GM19238 (cell line): Measurements from ENCODE around the gene DDX52.
A peak's percentile ranks its signal among the peaks of the same experiment; 100 is the strongest.
"Not testable (repeated sequence)": the region's sequence is repeated elsewhere in the genome, so short reads cannot be mapped to it uniquely, and the experiment has no call there.

Source experiments
- DNase-seq: peaks from one replicate; pipeline ENCODE4 v3.0.0; 2011; ENCODE audit warnings: low spot score; ENCODE audit not compliant: insufficient read length

The DDX52 gene, protein sequence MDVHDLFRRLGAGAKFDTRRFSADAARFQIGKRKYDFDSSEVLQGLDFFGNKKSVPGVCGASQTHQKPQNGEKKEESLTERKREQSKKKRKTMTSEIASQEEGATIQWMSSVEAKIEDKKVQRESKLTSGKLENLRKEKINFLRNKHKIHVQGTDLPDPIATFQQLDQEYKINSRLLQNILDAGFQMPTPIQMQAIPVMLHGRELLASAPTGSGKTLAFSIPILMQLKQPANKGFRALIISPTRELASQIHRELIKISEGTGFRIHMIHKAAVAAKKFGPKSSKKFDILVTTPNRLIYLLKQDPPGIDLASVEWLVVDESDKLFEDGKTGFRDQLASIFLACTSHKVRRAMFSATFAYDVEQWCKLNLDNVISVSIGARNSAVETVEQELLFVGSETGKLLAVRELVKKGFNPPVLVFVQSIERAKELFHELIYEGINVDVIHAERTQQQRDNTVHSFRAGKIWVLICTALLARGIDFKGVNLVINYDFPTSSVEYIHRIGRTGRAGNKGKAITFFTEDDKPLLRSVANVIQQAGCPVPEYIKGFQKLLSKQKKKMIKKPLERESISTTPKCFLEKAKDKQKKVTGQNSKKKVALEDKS

DNA sequence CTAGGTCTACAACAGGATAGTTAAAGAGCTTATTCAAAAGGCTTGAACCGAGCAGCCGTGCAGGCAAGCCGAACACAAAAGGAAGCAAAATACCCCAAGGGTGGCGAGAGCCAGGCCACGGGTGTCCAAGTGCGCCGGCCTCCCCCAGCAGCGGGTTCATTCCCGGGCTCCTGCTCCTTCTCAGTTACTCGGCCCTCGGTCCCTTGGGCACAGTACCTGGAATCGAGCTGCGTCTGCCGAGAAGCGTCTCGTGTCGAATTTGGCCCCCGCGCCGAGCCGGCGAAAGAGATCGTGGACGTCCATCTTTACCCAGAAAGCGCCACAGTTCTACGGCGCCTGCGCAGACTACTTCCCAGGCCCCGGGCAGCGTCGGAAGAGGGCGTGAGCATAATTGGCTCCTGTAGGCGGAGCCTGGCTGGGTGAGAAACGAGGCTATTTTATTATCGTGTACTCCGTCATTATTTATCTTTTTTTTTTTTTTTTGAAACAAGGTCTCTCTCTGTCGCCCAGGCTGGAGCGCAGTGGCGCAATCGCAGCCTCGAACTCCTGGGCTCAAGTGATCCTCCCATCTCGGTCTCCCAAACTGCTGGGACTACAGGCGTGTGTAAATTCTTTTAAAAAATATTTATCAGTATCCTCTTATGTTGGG is at the start of gene DDX52:
Gene DDX52, minus strand, starts transcription at position 329 of the 649 bp plus-strand sequence. Its CDS starts 26 bp downstream, at position 303.
- DNase-seq, result peak; percentile 79

DNA sequence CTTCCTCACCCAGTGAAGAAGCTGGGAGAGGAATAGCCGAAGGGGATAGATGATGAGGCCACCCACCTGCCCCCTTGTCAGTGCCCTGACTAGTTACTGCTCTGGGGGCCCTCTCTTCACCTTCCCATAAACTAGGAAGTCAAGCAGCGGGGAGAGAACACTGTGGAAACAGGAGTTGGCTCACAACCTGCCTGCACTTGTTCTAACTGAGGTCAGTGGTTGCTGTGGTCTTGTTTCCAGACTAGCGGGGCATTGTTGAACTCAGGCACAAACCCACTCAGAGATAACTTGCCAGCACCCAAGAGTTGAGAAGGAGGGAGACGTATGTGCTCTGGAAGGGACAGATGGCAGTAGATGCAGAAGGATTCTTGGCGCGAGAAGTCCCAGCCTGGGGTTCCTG is 48.6 kb upstream of the DDX52 start:
- no peak for DNase-seq

DNA sequence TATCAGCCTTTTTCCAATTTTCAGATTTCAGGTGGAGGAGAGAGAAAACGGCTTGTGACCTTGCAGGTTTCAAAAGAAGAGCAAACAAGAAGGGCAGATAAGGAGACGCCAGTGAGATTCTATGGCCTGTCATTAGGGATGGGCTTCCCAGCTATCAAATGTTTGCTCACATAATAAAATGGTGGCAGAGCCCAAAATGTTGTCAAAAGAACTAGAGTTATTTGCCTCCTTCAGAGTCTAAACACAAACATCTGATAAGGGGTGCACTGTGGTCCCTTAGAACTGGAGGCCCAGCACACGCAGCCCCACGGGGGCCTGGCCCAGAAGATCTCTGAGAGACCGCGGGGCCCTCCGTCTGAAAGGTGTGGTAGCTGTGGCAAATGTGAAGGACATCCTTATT is 46.1 kb upstream of the DDX52 start:
- DNase-seq, result no peak

DNA sequence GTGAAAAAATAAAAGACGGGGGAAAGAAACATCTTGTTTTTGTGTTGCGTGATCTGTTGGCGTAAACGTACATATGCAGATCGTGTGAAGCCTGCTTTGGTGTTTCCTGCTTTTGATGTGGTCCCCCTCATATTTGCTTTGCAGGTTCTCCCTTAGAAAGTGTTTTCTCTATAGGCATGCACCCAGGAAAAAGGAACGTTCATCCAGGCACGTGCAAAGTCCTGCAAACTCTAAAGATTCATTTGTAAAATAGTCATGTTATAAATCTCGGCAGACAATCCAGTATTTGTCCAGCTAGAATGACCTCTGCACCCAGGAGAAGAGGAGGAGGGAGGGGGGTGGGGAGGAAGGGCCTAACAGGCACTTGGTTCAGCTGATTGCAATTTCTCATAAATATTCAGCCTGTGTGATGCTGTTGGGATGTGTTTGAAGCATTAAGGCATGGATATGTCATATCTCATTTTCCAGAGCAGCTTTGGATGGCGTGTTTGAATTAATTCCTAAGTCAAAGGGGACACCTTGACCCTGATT is 40.3 kb upstream of the DDX52 start:
- no peak for DNase-seq

DNA sequence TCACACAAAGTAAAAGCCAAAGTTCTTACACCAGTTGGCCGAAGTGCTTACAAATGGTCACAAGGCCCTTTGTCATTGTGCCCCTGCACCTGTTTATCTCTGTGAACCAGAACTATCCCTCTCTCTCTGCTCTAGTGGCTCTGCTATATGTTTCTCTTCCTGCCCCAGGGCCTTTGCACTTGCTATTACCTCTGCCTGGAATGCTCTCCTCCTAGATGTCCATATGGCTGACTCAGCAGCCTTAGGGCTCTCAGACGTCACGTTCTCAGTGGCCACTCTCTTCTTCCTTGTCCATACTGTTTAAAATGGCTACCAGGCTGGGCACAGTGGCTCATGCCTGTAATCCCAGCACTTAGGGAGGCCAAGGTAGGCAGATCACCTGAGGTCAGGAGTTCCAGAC is 38.8 kb upstream of the DDX52 start:
- no peak for DNase-seq

DNA sequence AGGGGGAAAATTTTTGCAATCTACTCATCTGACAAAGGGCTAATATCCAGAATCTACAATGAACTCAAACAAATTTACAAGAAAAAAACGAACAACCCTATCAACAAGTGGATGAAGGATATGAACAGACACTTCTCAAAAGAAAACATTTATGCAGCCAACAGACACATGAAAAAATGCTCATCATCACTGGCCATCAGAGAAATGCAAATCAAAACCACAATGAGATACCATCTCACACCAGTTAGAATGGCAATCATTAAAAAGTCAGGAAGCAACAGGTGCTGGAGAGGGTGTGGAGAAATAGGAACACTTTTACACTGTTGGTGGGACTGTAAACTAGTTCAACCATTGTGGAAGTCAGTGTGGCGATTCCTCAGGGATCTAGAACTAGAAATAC is 36.7 kb upstream of the DDX52 start:
- DNase-seq, result not testable (repeated sequence)

DNA sequence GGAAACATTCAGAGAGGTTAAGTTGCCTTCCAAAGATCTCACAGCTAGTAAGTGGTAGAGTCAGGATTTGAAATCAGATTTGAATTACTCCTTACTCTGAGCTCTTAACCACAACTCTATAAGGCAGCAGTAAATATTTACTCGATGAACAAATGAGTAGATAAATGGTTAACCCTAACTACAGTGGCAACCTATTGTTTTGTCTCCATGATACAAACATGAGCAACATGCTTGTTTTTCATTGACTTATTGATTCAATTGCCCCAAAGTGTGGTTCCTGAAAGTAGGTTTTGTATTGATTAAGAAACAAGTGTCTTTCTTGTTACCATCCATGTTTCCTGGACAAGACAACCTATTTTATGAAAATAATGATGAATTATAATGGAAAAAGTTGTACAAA is 34.8 kb upstream of the DDX52 start:
- no peak for DNase-seq

DNA sequence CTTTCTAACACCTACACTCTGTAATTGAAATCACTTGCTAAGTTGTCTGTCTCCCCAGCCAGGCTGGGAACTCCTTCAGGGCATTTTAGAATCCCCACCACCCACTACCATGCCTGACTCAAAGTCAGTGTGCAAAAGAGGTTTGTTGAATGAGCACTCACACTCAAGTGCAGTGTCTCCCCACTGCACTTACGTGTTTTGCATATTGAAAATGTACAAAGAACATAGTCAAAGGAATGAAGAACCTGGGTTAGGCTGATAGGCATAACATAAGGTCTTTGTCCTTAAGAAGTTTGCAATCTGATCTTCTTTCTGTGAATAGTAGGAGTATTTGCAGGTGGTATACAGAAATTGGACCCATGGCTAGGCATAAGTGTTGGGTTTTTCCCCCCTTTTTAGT is 33.8 kb upstream of the DDX52 start:
- no peak for DNase-seq

DNA sequence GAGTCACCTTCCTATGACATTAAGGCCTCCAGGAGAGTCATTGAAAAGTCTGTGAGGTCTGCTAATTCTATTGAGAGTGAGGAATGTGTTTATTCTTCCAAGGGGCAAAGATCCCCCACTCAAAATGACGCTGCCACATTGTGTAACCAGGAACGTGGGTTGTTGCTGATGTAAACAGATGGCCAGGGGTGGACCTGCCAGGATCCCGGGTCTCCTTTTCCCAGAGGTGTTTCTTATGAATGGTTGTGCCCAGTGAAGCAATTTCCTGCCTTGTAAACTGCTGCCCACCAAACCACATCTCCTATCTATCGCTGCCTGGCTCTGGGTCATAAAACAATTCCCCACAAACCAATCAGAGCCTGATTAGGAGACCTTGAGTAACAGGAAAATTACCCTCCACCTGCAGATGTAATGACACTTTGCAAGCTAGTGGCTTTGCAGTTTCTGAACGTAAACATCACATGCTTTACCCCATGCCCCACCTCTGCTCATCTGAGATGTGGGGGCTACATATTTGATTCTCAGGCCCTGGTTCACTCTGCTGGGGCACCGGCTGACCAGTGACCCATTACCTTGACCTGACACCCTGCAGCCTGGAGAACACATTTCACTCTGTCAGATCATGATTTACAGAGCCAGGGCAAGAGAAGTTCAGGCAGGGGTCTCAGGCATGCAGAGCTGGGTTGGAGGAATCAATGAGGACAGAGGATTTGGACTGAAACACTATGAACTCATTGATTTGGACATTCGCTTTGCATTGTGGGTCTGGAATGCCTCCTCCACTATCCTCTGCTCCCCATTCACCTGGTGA is 33.1 kb upstream of the DDX52 start:
- no peak for DNase-seq

DNA sequence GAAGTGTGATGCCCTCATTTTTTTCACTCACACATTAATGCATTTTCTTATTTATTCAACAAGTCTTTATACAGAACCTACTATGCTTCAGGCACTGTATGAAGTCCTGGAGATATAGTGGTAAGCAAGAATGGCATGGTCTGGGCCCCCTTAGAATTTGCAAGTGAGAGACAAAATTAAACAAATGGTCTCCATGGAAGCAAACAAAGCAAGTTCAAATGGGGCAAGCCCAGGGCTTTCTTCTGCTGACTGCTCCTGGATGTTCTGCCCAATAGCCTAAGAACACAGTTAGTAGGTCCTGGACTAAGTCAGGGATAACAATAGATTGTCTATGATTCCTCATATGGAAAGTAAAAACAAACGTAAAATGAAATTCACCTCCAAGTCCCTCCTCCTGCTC is 31.3 kb upstream of the DDX52 start:
- DNase-seq, result no peak

DNA sequence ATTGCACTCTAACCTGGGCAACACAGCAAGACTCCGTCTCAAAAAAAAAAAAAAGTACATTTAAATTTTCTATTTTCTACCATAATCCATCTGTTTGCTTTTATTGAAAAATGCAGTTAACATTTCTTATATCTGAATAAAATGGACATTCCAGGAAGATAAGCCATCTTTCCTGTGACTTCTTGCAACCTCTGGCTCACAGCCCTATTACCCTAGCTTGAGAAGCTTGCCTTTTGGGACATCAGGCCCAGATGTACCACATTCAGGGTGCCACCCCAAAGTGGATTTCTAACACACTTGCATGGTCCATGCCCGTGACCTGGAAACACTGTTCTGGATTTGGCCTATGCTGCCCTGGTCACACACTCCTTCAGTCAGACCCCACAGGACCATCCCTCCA is 30.1 kb upstream of the DDX52 start:
- DNase-seq, result no peak

DNA sequence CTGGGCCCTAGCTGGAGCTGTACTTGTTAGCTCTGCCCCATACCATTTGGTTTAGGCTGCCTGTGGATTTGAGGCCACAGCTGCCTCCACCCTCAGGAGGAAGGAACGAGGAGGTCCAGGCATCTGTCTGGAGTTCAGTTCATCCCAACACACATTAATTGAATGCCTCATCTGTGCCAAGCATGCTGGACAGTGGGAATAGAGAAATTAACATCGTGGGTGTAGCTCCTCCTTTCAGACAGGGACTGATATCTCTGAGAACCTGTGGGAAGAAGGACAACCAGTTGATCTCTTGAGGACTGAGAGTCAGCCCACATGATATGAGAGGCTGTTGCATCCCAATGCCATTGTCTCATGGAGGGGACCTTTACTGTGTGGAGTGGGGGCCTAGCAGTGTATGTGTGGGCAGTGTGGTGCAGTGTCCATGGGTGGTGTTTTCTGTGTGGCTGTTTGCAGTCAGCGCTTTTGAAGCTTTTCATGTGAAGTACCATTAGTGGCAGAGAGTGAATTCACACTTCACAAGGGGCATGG is 29.4 kb upstream of the DDX52 start:
- DNase-seq, result no peak

DNA sequence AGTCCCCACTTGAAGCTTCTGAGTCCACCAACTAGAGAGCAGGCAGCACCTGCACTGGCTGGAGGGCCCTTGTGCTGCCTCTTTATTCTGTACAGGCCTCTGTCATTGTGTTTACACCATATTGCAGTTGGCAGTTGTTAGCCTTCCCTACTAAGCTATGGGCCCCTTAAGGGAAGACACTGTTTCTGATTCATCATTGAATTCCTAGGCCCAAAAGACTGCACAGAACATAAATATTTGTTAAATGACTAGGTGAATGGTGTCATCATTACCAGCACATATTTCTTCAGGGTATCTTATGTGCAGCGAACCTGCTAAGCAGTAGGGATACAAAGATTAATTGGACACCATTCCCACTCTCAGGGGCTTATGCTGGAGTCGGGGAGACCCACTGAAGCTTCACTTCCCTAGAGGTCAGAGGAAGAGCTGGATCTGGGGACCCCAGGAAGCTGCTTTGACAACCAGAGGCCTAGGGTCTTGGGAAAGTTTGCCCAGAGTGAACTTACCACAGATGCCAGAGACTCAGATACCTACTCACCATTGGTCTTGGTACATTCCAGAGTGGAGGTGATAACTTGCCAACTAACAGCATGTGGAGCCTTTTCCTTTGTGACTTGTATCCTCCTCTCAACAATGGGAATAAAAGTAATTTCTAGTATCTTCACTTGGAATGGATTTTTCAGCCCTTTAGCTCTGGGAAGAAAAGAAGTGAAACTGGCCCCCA is 28.7 kb upstream of the DDX52 start:
- DNase-seq, result no peak

DNA sequence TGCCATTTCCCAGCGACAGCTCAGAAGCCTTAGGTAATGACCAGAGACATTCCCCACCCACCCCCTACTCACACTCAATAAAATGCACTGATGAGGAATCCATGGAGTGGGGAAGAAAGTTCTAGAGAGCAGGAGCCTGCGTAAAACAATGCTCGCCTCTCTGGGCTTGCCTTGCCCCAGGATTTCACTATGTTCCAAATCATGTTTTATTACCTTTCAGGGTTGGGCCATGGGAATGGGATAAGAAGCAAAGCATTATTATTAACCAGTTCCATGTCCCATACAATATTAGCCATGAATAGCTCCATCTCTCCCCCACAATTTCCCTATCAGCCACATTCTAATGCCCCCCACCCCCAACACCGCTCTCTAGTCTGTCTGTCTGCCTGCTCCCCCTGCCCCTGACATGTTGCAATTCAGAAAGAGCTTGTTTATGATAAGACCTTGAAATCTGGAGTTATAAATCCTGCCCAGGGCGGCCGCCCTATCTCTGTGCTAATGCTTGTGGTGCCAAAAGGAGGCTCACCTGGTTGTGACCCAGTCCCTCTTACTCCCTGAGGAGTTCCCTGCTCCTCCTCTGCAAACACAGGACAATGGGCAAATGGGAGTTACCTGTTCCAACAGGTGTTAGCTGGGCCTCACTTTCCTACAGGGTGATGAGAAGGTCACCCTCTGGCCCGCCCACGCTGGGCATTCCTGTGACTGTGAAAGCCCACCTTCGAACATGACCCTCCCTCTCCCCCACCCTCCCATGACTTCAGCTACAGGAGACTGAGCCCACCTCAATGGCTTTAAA is 28.0 kb upstream of the DDX52 start:
- no peak for DNase-seq

DNA sequence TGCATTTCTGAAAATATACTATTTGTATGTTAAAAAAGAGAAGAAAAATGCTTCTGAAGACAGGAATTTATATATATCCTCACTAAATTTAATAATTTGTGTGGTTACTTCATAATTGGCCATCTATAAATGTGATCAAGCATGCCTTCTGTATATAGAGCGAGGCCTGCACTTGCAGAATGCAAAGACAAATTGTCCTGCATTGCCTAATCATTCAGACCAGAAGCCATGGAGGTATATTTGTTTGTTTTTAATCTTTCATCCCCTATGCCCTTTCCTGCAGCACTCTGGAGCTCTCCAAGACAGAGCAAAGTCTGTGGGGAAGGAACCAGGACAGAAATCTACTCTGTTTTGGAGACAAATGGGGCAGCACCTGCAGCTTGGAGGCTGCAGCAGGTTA is 23.8 kb upstream of the DDX52 start:
- no peak for DNase-seq

DNA sequence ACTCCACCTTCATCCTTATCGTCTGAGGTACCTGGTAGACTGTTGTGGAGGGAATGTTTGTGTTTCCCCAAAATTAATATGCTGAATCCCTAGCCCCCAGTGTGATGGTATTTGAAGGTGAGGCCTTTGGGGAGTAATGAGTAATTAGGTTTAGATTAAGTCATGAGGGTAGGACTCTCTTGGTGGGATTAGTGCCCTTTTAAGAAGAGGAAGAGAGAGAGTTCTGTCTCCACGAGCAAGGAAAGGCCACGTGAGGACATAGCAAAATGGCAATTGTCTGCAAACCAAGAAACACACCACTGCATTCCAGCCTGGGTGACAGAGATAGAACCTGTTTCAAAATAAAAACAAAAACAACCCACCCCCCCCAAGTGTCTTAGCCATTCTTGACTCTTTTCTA is 21.0 kb upstream of the DDX52 start:
- no peak for DNase-seq

DNA sequence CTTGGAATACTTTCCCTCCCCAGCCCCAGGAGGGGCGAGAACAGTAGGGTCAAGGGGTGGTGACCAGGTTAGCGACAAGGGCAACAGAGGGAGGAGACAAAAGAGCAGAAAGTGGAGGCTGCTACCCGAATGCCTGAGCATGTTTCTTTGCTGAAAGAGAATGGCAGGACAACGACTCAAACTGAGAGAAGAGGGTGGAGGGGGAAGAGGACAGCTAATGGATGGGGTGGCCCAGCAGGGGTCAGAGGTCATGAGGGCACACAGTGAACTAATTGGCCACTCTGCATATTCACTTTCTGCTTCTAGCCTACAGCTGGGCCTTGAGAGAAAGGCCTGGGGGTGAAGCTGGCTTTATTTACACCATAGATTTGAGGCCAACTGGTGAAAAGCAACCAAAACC is 19.1 kb upstream of the DDX52 start:
- no peak for DNase-seq

DNA sequence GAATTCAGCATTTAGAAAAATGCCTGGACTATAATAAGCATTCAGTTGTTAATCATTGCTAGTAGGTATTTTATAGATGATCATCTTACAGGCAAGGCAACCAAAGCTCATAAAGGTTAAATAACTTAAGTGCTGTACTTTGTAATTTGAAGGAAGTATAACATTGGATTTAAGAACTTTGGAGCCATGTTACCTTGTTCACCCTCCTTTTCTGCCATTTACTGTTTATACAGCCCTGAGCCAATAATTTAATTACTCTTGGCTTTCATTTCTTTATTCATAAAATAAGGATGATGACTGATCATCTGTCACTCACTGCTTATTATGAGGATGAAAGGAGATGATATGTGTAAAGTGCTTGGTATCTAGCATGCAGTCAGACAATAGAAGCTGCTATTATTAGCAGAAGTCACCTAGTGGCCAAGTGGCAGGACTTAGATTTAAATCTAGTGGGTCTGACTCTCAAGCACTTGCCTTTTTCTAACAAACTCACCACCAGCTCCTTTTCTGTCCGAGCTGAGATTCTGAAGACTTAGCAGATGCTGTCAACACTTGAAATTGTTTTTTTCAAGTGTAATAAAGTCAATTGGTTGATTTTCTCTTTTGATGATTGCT is 18.3 kb upstream of the DDX52 start:
- no peak for DNase-seq

DNA sequence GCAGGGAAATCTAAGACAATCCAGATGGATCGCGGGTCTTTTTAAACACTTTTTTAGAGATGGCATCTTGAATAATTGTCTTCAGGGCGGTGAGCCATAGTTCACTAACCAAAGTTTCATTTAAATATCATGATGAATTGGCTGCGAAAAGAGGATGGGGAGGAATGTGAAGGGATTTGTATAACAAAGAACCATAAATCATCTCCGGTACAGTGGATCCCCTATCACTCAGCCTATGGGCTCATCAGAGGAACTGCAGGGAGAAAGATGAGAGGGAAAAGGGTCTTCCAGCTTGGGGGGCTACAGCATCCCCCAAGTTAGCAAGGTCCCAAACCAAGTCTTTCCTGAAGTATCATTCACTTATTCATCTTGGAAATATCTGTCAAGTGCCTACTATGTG is 16.7 kb upstream of the DDX52 start:
- no peak for DNase-seq
